22Rv1 (cell line): Measurements from ENCODE around the gene AIG1.

Experiments
- CTCF ChIP-seq: fragments of 450-650 bp; IDR thresholded peaks from 2 replicates; pipeline ENCODE4 v1.5.1; 2017; ENCODE audit warnings: mild to moderate bottlenecking
- ZFX ChIP-seq: fragments of 450-650 bp; IDR thresholded peaks from 2 replicates; pipeline ENCODE4 v1.6.1; 2017; ENCODE audit warnings: antibody characterized with exemption, borderline replicate concordance

- TF ChIP-seq CTCF (no peak), ZFX (no peak)
These were observed 209.3 kb downstream of the AIG1 start for GRCh38 chr6:143270026-143270425.
